ENCODE results near the gene SCARF2. TPM values are rescaled to one million over a fixed set of nuclear protein-coding genes. Genes with fewer than 3 reads are reported as not detected.

Gene SCARF2
- total RNA-seq, 2 donors from 2014 or later, result 3.1 to 3.6 TPM

DNA sequence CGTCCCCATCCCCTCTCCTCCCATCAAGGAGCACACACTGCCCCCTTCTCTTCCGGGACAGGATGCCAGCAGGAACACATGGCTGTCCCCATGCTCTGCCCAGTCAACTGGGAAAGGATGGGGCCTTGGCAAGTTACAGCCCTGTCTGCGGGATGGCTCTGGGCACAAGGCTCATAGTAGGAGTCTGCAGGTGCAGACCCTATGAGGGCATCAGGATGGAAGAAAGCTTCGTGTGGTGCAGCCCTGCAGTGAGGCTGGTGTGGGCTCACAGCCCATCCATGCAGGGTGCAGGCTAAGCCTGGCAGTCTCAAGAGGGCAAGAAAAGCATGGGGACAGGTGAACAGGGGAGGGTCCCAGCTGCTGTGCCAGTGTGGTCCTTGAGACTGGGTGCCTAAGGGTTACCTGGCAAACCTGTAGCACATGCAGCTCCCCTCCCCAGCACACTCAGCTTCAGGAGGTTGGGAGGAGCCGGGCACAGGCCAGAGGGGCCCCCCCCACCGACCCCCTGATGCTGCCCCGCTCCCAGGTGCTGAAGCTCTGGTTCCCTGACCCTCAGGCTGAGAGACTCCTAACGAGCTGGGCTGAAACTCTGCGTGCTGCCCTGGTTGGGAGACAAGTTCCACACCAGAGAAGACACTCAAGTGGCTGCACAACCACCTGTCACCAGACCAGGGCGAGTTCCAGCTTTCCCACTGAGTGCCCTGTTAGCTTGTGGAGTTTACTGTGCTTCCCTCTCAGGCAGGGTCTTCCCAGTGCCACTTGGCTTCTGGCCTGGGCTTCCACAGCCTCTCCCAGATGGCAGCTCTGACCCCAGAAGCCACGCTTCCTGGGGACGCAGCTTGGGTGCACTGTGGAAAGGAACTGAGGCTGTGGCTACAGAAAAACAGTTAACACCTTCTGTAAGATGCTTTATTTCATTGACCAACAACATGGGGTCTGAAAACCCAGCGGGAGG is 3.3 kb upstream of the SCARF2 start:
- Mint-ChIP-seq H3K4me1 (peaks cover 18% of the 10 kb centered on the region), H3K4me3 (no peak overlapping the region), H3K27me3 (peaks cover 15% of the 10 kb centered on the region), H3K27ac (no peak overlapping the region), H3K36me3 (ENCODE audit: low read depth) (peaks cover 8% of the 10 kb centered on the region)
- no peak for DNase-seq
- no peak for ATAC-seq
- no peaks in the 10 kb centered on the region for H3K9me3 ChIP-seq (ENCODE audit: control insufficient read depth, low read length, poor library complexity, severe bottlenecking)

- Mint-ChIP-seq H3K27me3 (peaks cover 24% of the 10 kb centered on the region), H3K36me3 (ENCODE audit: low read depth) (peaks cover 8% of the 10 kb centered on the region), H3K4me3 (peak overlapping the region; percentile 63), H3K27ac (no peak overlapping the region), H3K4me1 (peaks cover 26% of the 10 kb centered on the region)
- ATAC-seq, result no peak
- DNase-seq, result no peak
- no peaks in the 10 kb centered on the region for H3K9me3 ChIP-seq (ENCODE audit: control insufficient read depth, low read length, poor library complexity, severe bottlenecking)
Measured at GRCh38 chr22:20439928-20440575, 2.4 kb upstream of the SCARF2 start.

- H3K27me3 Mint-ChIP-seq, result peaks cover 29% of the 10 kb centered on the region
- no peak for ATAC-seq
- DNase-seq, result no peak
- H3K9me3 ChIP-seq (ENCODE audit: control insufficient read depth, low read length, poor library complexity, severe bottlenecking), result no peaks in the 10 kb centered on the region
- peaks cover 9% of the 10 kb centered on the region for H3K36me3 Mint-ChIP-seq (ENCODE audit: low read depth)
- no peak overlapping the region for H3K27ac Mint-ChIP-seq
- peak overlapping the region; percentile 63 for H3K4me3 Mint-ChIP-seq
- H3K4me1 Mint-ChIP-seq, result peaks cover 31% of the 10 kb centered on the region
Measured at GRCh38 chr22:20439556-20439927, 1.9 kb upstream of the SCARF2 start.

DNA sequence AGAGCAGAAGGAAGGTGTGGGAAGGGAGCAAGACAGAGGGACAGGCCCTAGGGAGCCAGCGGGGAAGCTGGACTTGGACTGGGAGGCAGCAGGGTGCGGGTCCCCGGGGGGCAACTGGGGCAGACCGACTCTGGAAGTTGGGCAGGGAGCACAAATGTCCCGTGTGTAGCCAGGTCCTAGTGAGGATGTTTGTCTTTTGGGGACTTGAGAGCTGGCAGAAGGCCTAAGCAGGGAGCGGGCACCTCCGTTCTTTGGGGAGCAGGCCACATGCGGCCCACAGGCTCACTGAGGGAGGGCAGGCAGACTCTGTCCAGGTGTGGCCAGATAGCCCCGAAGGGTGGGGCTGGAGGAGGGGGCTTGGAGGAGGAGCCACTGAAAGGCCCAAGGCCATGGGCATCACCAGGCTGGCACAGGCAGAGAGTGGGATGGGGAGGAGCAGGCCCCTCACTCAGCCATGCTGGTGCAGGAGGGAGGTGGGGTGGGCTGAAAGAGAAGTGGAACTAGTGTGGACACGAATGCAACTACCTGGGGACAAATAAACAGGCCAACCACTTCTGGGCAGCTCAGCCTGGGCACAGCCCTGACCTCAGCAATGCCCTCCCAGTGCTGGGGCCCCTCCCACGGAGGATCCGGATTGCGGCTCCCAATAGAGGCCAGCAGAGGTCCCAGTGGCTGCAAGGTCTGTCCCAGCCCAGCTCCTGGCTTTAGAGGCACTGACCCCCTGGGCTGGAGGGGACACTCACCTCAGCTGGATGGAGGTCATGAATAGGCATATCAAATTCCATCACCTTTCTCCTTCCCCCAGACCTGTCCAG is 1.3 kb upstream of the SCARF2 start:
- H3K27me3 Mint-ChIP-seq, result peaks cover 29% of the 10 kb centered on the region
- DNase-seq (no peak), ATAC-seq (no peak)
- H3K27ac Mint-ChIP-seq, result no peak overlapping the region
- H3K4me1 Mint-ChIP-seq, result peaks cover 31% of the 10 kb centered on the region
- H3K9me3 ChIP-seq (ENCODE audit: control insufficient read depth, low read length, poor library complexity, severe bottlenecking), result no peaks in the 10 kb centered on the region
- H3K36me3 Mint-ChIP-seq (ENCODE audit: low read depth), result peaks cover 7% of the 10 kb centered on the region
- H3K4me3 Mint-ChIP-seq, result peak overlapping the region; percentile 77

GRCh38 chr22:20438427-20438677 is 727 bp upstream of the SCARF2 start:
- peak overlapping the region; percentile 77 for H3K4me3 Mint-ChIP-seq
- H3K36me3 Mint-ChIP-seq (ENCODE audit: low read depth), result peaks cover 7% of the 10 kb centered on the region
- H3K4me1 Mint-ChIP-seq, result peaks cover 31% of the 10 kb centered on the region
- no peaks in the 10 kb centered on the region for H3K9me3 ChIP-seq (ENCODE audit: control insufficient read depth, low read length, poor library complexity, severe bottlenecking)
- ATAC-seq (no peak), DNase-seq (no peak)
- no peak overlapping the region for H3K27ac Mint-ChIP-seq
- peaks cover 29% of the 10 kb centered on the region for H3K27me3 Mint-ChIP-seq

DNA sequence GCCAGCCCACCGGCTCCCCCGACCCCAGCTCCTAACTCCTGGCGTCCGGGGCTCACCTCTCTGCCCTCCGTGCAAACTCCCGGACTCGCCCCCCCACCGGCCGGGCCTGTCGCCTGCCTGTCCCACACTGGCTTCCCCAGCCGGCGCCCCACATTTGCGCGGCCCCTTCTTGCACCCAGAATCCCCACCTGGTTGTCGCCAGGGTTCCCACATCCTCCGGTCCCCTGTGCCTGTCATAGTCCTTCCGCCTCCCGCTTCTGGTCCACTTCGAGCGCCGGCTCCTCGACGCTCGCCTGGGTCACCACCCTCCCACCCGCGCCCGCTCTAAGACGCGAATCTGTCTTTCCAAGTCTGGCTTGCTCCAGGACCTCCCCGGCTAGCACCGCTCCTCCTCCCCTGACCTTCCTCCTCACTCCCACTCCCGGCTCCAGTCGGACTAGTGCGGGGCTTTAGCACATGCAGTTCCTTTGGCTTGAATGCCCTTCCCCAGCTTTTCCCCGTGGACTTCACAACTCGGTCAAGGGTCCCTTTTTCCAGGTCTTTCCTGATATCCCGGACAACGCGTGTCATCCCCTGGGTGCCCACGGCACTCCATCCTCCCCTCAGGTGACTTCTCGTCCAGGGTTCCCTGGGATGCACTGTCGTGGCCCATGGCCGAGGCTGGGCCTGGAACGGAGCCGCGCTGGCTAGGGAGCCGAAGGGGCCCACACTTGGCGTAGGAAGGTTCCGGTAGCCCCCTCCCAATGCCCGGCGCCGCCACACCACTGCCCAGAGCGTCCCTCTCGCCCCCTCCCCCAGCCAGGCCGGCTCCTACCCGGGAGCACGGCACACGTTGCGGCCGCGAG is 635 bp downstream of the SCARF2 start:
- H3K27me3 Mint-ChIP-seq, result peaks cover 35% of the 10 kb centered on the region
- peak overlapping the region; percentile 85 for H3K4me3 Mint-ChIP-seq
- H3K4me1 Mint-ChIP-seq, result peaks cover 30% of the 10 kb centered on the region
- peak; percentile 49 for ATAC-seq
- H3K36me3 Mint-ChIP-seq (ENCODE audit: low read depth), result peaks cover 5% of the 10 kb centered on the region
- no peak for DNase-seq
- H3K27ac Mint-ChIP-seq, result no peak overlapping the region
- no peaks in the 10 kb centered on the region for H3K9me3 ChIP-seq (ENCODE audit: control insufficient read depth, low read length, poor library complexity, severe bottlenecking)

- Mint-ChIP-seq H3K4me3 (peak overlapping the region; percentile 85), H3K27me3 (peaks cover 35% of the 10 kb centered on the region), H3K36me3 (ENCODE audit: low read depth) (peaks cover 5% of the 10 kb centered on the region), H3K4me1 (peaks cover 30% of the 10 kb centered on the region), H3K27ac (no peak overlapping the region)
- no peaks in the 10 kb centered on the region for H3K9me3 ChIP-seq (ENCODE audit: control insufficient read depth, low read length, poor library complexity, severe bottlenecking)
- ATAC-seq, result peak; percentile 48
- DNase-seq, result no peak
Measured at GRCh38 chr22:20436307-20436767, 1.3 kb downstream of the SCARF2 start.

DNA sequence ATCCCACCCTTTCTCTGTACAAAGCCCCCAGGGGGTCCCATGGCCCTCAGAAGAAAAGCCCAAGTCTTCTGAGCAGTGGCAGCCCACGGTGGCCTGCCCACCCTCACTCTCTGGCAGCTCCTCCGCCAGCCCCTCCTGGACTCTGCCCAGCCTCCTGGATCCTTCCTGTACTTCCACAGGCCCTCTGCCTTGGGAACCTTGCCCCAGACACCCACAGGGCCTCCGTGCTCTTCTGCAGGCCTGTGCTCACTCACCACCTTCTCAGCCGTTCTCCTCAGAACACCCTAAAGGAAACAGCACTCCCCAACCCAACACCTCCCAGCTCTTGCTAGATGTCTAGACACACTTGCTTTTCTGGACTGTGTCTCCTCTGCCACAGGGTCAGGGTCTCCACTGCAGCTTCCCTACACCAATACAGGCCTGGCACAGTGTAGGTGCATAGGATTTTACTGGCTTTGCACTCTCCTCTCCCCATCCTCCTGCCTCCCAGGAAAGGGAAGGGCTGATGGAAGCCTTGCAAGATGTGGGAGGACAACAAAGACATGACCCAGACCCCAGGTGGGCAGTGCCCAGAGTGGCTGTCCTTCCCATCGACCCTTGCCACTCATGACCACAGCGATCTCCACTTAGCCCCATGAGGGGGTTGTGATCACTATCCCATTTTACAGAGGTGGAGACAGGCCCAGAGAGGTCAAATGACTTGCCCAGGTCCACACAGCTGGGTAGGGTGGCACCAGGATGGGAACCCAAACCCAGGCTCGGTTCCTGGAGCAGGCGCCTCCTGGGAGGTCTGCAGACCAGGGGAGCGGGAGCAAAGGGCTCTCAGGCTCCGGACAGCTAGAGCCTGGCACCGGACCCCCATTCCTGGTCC is 2.0 kb downstream of the SCARF2 start:
- H3K9me3 ChIP-seq (ENCODE audit: control insufficient read depth, low read length, poor library complexity, severe bottlenecking), result no peaks in the 10 kb centered on the region
- H3K27me3 Mint-ChIP-seq, result peaks cover 35% of the 10 kb centered on the region
- ATAC-seq, result no peak
- H3K36me3 Mint-ChIP-seq (ENCODE audit: low read depth), result peaks cover 5% of the 10 kb centered on the region
- no peak overlapping the region for H3K27ac Mint-ChIP-seq
- DNase-seq, result no peak
- H3K4me1 Mint-ChIP-seq, result peaks cover 30% of the 10 kb centered on the region
- peak overlapping the region; percentile 70 for H3K4me3 Mint-ChIP-seq

GRCh38 chr22:20434773-20435172 is 2.9 kb downstream of the SCARF2 start:
- H3K36me3 Mint-ChIP-seq (ENCODE audit: low read depth), result peaks cover 5% of the 10 kb centered on the region
- ATAC-seq, result no peak
- H3K9me3 ChIP-seq (ENCODE audit: control insufficient read depth, low read length, poor library complexity, severe bottlenecking), result no peaks in the 10 kb centered on the region
- no peak for DNase-seq
- H3K27me3 Mint-ChIP-seq, result peaks cover 35% of the 10 kb centered on the region
- H3K27ac Mint-ChIP-seq, result no peak overlapping the region
- peak overlapping the region; percentile 53 for H3K4me3 Mint-ChIP-seq
- H3K4me1 Mint-ChIP-seq, result peaks cover 30% of the 10 kb centered on the region

GRCh38 chr22:20434264-20434751 is 3.3 kb downstream of the SCARF2 start:
- Mint-ChIP-seq H3K4me1 (peaks cover 28% of the 10 kb centered on the region), H3K27me3 (peaks cover 35% of the 10 kb centered on the region)
- ATAC-seq, result no peak

DNA sequence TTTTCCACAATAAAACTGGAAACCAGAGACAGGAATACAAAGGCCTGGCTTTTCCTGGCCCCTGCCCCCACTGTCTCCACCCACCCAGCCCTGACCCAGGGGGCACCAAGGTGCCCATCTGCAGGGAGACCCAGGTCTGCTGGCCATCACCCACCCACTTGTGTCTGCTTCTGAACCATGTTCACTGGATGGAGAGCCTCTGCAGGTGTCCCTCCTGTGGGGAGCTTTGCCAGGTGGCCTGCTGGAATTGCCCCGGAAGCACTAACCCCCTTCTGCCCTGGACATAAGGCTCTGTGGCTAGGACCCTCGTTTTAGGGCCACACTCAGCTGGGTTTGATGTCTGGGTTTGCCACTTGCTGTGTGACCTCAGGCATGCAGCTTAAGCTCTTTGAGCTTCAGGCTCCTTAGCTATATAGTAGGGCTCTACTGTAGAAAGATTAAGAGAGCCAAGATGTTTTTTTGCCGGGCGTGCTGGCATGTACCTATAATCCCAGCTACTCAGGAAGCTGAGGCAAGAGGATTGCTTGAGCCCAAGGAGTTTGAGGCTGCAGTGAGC is 3.9 kb downstream of the SCARF2 start:
- H3K9me3 ChIP-seq (ENCODE audit: control insufficient read depth, low read length, poor library complexity, severe bottlenecking), result no peaks in the 10 kb centered on the region
- no peak for DNase-seq
- peaks cover 39% of the 10 kb centered on the region for H3K27me3 Mint-ChIP-seq

More at GRCh38 chr22:20434264-20434751, 3.3 kb downstream of the SCARF2 start:
- no peak overlapping the region for H3K27ac Mint-ChIP-seq
- peaks cover 3% of the 10 kb centered on the region for H3K36me3 Mint-ChIP-seq (ENCODE audit: low read depth)
- H3K4me3 Mint-ChIP-seq, result peak overlapping the region; percentile 59
- DNase-seq, result no peak
- H3K9me3 ChIP-seq (ENCODE audit: control insufficient read depth, low read length, poor library complexity, severe bottlenecking), result no peaks in the 10 kb centered on the region

More for the DNA sequence above, 3.9 kb downstream of the SCARF2 start:
- Mint-ChIP-seq H3K4me1 (peaks cover 31% of the 10 kb centered on the region), H3K36me3 (ENCODE audit: low read depth) (peaks cover 3% of the 10 kb centered on the region), H3K27ac (no peak overlapping the region), H3K4me3 (peak overlapping the region; percentile 59)
- no peak for ATAC-seq

All from T-helper 17 cell (primary cell).